ENCODE results near the gene DBP. TPM values are rescaled to one million over a fixed set of nuclear protein-coding genes. Genes with fewer than 3 reads are reported as not detected.
A peak's percentile ranks its signal among the peaks of the same experiment; 100 is the strongest.

The DBP gene
- total RNA-seq, 1 experiment from 2014 or later: 27.9 TPM

GRCh38 chr19:48613024-48613851, 23.9 kb downstream of the DBP start:
- peak; percentile 82 for DNase-seq (ENCODE audit: low spot score)

GRCh38 chr19:48611872-48612271, 25.3 kb downstream of the DBP start:
- DNase-seq (ENCODE audit: low spot score): no peak

GRCh38 chr19:48609571-48610108, 27.5 kb downstream of the DBP start:
- no peak for DNase-seq (ENCODE audit: low spot score)

GRCh38 chr19:48608798-48609263, 28.3 kb downstream of the DBP start:
- DNase-seq (ENCODE audit: low spot score): peak; percentile 93

GRCh38 chr19:48607359-48607755, 29.8 kb downstream of the DBP start:
- DNase-seq (ENCODE audit: low spot score): no peak

- DNase-seq (ENCODE audit: low spot score): no peak
Observed at GRCh38 chr19:48606463-48607358, 30.5 kb downstream of the DBP start, which contains the start of gene SPACA4. Gene SPACA4 (plus strand): TSS chr19:48606742. CDS start chr19:48606979, 237 bp downstream.

GRCh38 chr19:48603850-48604249, 33.3 kb downstream of the DBP start:
- no peak for DNase-seq (ENCODE audit: low spot score)

- no peak for DNase-seq (ENCODE audit: low spot score)
Observed at GRCh38 chr19:48603449-48603848, 33.7 kb downstream of the DBP start.

GRCh38 chr19:48603001-48603400, 34.2 kb downstream of the DBP start:
- no peak for DNase-seq (ENCODE audit: low spot score)

- DNase-seq (ENCODE audit: low spot score): no peak
Observed at GRCh38 chr19:48600679-48601417, 36.3 kb downstream of the DBP start.

- DNase-seq (ENCODE audit: low spot score): no peak
Observed at GRCh38 chr19:48598996-48599700, 38.0 kb downstream of the DBP start.

- no peak for DNase-seq (ENCODE audit: low spot score)
Observed at GRCh38 chr19:48596679-48597465, 40.3 kb downstream of the DBP start.

- no peak for DNase-seq (ENCODE audit: low spot score)
Observed at GRCh38 chr19:48596237-48596636, 40.9 kb downstream of the DBP start.

GRCh38 chr19:48595833-48596232, 41.3 kb downstream of the DBP start:
- DNase-seq (ENCODE audit: low spot score): no peak

GRCh38 chr19:48595171-48595570, 42.0 kb downstream of the DBP start:
- no peak for DNase-seq (ENCODE audit: low spot score)

- DNase-seq (ENCODE audit: low spot score): peak; percentile 38
Observed at GRCh38 chr19:48591021-48591420, 46.2 kb downstream of the DBP start.

GRCh38 chr19:48588670-48589401, 48.3 kb downstream of the DBP start:
- peak; percentile 98 for DNase-seq (ENCODE audit: low spot score)

- no peak for DNase-seq (ENCODE audit: low spot score)
Observed at GRCh38 chr19:48587387-48587786, 49.8 kb downstream of the DBP start.

- no peak for DNase-seq (ENCODE audit: low spot score)
Observed at GRCh38 chr19:48582168-48582567, 55.0 kb downstream of the DBP start.

Measured in HT-29 (cell line).